Calu3 (cell line): ENCODE results near the gene GTPBP4. TPM values are rescaled to one million over a fixed set of nuclear protein-coding genes. Genes with fewer than 3 reads are reported as not detected.

Source experiments
- BruUV-seq: library from RNA; stranded (reverse); fragments of 400-500 nt; replicated peaks from 2 replicates; lab custom pipeline; 2021; lab: Mats Ljungman, UMichigan
- CTCF ChIA-PET: fragments of 300-600 bp; sonication (Branson Sonifier 250); formaldehyde crosslinking; loops from one replicate; lab custom pipeline; 2022; ENCODE audit warnings: antibody characterized with exemption; lab: Charles Lee
- DNase-seq: peaks from one replicate; pipeline ENCODE4 v3.0.0; 2022
- H3K27ac Mint-ChIP-seq: one replicate; pipeline ENCODE4 v1.8.0; 2022; ENCODE audit warnings: mixed read lengths; ENCODE audit not compliant: unreplicated experiment
- H3K27me3 Mint-ChIP-seq: one replicate; pipeline ENCODE4 v1.8.0; 2022; ENCODE audit warnings: mixed read lengths; ENCODE audit not compliant: unreplicated experiment
- H3K36me3 Mint-ChIP-seq: one replicate; pipeline ENCODE4 v1.8.0; 2022; ENCODE audit warnings: mild to moderate bottlenecking, moderate library complexity, mixed read lengths; ENCODE audit not compliant: insufficient read depth, unreplicated experiment
- H3K4me1 Mint-ChIP-seq: one replicate; pipeline ENCODE4 v1.8.0; 2022; ENCODE audit warnings: mild to moderate bottlenecking, low read depth, mixed read lengths; ENCODE audit not compliant: unreplicated experiment
- H3K4me3 Mint-ChIP-seq: one replicate; pipeline ENCODE4 v1.8.0; 2022; ENCODE audit warnings: mild to moderate bottlenecking, low read depth, moderate library complexity, mixed read lengths; ENCODE audit not compliant: unreplicated experiment
- H3K9me3 Mint-ChIP-seq: one replicate; pipeline ENCODE4 v1.8.0; 2022; ENCODE audit warnings: low read depth, mixed read lengths; ENCODE audit not compliant: unreplicated experiment
- CTCF ChIP-seq: fragments of 200-600 bp; IDR thresholded peaks from one replicate; pipeline ENCODE4 v1.8.0; 2022; ENCODE audit warnings: antibody characterized with exemption; ENCODE audit not compliant: unreplicated experiment
- intact Hi-C: fragments of 100-400 bp; cut with micrococcal nuclease; formaldehyde crosslinking; loops from one replicate; pipeline ENCODE4 v1.10.0; 2022; ENCODE audit not compliant: unreplicated experiment
- total RNA-seq: library from RNA; stranded (reverse); gene quantifications from 2 replicates; pipeline ENCODE4 v1.2.3, GENCODE V29; 2022

GTPBP4 gene
- total RNA-seq, 1 experiment from 2014 or later: 123 TPM

GRCh38 chr10:980468-981093 lies 7.7 kb upstream of the GTPBP4 start:
- peaks cover 18% of the 10 kb centered on the region for H3K9me3 Mint-ChIP-seq
- no peak for TF ChIP-seq CTCF
- no peak for DNase-seq
- peaks cover 4% of the 10 kb centered on the region for H3K4me1 Mint-ChIP-seq
- no peaks in the 10 kb centered on the region for H3K27me3 Mint-ChIP-seq
- H3K27ac Mint-ChIP-seq: no peak overlapping the region
- H3K4me3 Mint-ChIP-seq: no peak overlapping the region
- peaks cover 40% of the 10 kb centered on the region for H3K36me3 Mint-ChIP-seq
- CTCF ChIA-PET: no interaction called here
- intact Hi-C loops: loop anchor here (10.0 kb wide), 1 partner anchor 146 kb away; no protein-coding TSS in a partner anchor
- BruUV-seq: no TSS peak

DNA sequence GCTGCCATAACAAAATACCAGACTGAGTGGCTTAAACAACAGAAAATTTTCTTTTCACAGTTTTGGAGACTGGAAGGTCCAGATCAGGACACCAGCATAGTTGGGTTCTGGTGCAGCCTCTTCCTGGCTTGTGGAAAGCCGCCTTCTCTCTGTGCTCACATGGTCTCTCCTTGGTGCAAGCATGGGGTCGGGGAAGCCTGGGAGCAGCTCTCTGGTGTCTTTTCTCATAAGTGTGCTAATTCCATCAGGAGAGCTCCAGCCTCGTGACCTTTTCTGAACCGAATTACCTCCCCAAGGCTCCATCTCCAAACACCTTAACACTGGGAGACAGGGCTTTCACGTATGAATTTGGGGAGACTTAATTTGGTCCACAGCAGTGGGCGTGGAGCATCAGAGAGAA lies 4.8 kb upstream of the GTPBP4 start:
- no peak for TF ChIP-seq CTCF
- intact Hi-C loops: loop anchor here (10.0 kb wide), 1 partner anchor 149 kb away; no protein-coding TSS in a partner anchor
- CTCF ChIA-PET: interaction anchor here (1.1 to 1.9 kb wide), 3 partner anchors 9 to 12 kb away, joined by 3 to 10 read pairs (median 4); no protein-coding TSS in a partner anchor
- H3K4me1 Mint-ChIP-seq: peaks cover 21% of the 10 kb centered on the region
- no peaks in the 10 kb centered on the region for H3K27me3 Mint-ChIP-seq
- peaks cover 12% of the 10 kb centered on the region for H3K9me3 Mint-ChIP-seq
- no TSS peak for BruUV-seq
- H3K36me3 Mint-ChIP-seq: peaks cover 55% of the 10 kb centered on the region
- peak overlapping the region; percentile 93 for H3K27ac Mint-ChIP-seq
- peak overlapping the region; percentile 12 for H3K4me3 Mint-ChIP-seq
- no peak for DNase-seq

GRCh38 chr10:983971-984655 lies 4.1 kb upstream of the GTPBP4 start:
- TF ChIP-seq CTCF: no peak
- no peaks in the 10 kb centered on the region for H3K27me3 Mint-ChIP-seq
- H3K4me3 Mint-ChIP-seq: peak overlapping the region; percentile 43
- peaks cover 8% of the 10 kb centered on the region for H3K9me3 Mint-ChIP-seq
- CTCF ChIA-PET: interaction anchor here (0.6 to 1.9 kb wide), 4 partner anchors 9 to 82 kb away, joined by 3 to 10 read pairs (median 5); no protein-coding TSS in a partner anchor
- H3K27ac Mint-ChIP-seq: peak overlapping the region; percentile 93
- peak; percentile 81 for DNase-seq
- H3K4me1 Mint-ChIP-seq: peaks cover 21% of the 10 kb centered on the region
- peaks cover 62% of the 10 kb centered on the region for H3K36me3 Mint-ChIP-seq
- no TSS peak for BruUV-seq
- intact Hi-C loops: loop anchor here (1.0 to 10.0 kb wide), 3 partner anchors 10 to 149 kb away; partner anchors contain the start of gene LARP4B

DNA sequence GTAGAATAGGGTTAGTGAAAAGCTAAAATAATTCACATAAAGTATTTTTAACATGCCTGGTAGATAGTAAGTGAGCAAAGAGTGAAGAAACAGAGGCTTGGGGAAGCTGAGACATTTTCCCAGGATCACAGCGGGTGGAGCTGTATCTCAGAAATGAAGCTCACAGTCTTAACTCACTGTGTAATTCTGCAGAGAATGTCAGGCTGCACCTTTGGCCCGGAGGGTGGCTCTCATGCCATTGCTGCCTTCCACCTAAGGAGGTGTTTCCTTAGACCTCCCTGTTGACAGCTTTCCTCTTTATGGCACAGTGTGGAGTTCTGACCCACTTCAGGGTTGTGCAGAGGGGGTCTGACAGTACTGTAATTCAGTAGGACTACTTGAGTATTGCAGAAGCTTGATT lies 2.9 kb upstream of the GTPBP4 start:
- H3K9me3 Mint-ChIP-seq: peaks cover 6% of the 10 kb centered on the region
- H3K4me3 Mint-ChIP-seq: no peak overlapping the region
- no peak for DNase-seq
- peaks cover 30% of the 10 kb centered on the region for H3K4me1 Mint-ChIP-seq
- peaks cover 70% of the 10 kb centered on the region for H3K36me3 Mint-ChIP-seq
- CTCF ChIA-PET: interaction anchor here (1.6 kb wide), 1 partner anchor 11 kb away, joined by 12 read pairs; no protein-coding TSS in a partner anchor
- intact Hi-C loops: loop anchor here (2.0 to 10.0 kb wide), 2 partner anchors 55 to 151 kb away; partner anchors contain the start of gene LARP4B
- H3K27ac Mint-ChIP-seq: peak overlapping the region; percentile 98
- TF ChIP-seq CTCF: no peak
- no peaks in the 10 kb centered on the region for H3K27me3 Mint-ChIP-seq
- BruUV-seq: no TSS peak
